SK-N-MC (cell line): Measurements from ENCODE around the gene PER3.

Source experiments
- DNase-seq: peaks from one replicate; pipeline ENCODE4 v3.0.0-alpha.2; 2011; ENCODE audit warnings: low read depth, low spot score
- H3K27ac ChIP-seq: fragments of 200-600 bp; sonication (generic); 2 replicates; pipeline ENCODE4 v1.5.1; 2016; ENCODE audit warnings: mixed run types
- H3K36me3 ChIP-seq: fragments of 200-600 bp; sonication (generic); 2 replicates; pipeline ENCODE4 v1.6.1; 2017; ENCODE audit warnings: antibody characterized with exemption, low read length, mixed read lengths; ENCODE audit not compliant: insufficient read depth
- H3K4me3 ChIP-seq: fragments of 200-600 bp; sonication (generic); 2 replicates; pipeline ENCODE4 v1.5.1; 2016
- H3K9ac ChIP-seq: fragments of 200-600 bp; sonication (generic); 2 replicates; pipeline ENCODE4 v1.8.0; 2017; ENCODE audit warnings: mixed run types, mixed read lengths; ENCODE audit not compliant: insufficient read length
- H3K9me3 ChIP-seq: fragments of 200-600 bp; sonication (generic); 2 replicates; pipeline ENCODE4 v1.6.1; 2017; ENCODE audit warnings: low read depth, mild to moderate bottlenecking, antibody characterized with exemption, low read length, moderate library complexity, mixed read lengths
- EZH2 ChIP-seq: fragments of 200-600 bp; sonication (generic); IDR thresholded peaks from one replicate; pipeline ENCODE4 v1.6.1; 2017; ENCODE audit warnings: antibody characterized with exemption
- FOXP2 ChIP-seq: optimal IDR thresholded peaks from 2 replicates; pipeline ENCODE3; 2011; ENCODE audit warnings: mild to moderate bottlenecking, moderate library complexity; ENCODE audit not compliant: insufficient read depth; ENCODE audit errors: extremely low read length, control extremely low read depth
- POLR2AphosphoS5 ChIP-seq: IDR thresholded peaks from 2 replicates; pipeline ENCODE4 v1.6.1; 2012; ENCODE audit warnings: mild to moderate bottlenecking, low read depth, low read length, borderline replicate concordance

The PER3 gene

DNA sequence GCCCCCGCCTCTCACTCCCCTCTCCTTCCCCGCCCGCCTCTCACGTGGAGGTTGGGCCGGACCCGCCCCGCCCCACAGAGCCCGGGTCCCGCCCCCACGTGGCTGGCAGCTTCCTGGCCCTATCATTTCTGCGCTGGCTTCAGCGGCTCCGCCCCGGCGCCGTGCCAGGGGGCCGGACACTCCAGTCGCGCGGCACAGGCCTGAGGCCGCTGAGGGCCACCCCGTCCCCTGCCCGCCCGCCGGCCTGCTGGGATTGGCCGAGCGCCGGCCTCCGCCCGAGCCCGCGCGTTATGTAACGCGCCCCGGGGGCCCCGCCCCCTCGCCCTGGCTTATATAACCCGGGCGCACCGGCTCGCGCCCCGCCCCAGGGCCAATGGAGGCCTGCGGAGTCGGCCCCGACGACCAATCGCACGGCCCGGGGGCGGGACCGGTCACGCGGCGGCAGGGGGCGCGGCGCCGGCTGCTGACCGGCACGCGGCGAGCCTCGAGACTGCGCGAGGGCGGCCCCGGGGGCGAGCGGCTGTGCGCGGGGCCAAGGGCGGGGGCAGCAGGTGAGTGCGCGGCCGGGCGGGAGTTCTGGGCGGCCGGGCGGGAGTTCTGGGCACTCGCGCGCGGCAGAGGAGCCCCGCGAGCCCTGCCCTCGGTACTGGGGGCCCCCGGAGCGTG lies at the start of gene PER3:
Gene PER3 (plus strand): TSS at position 466 of the 666 bp plus-strand sequence. CDS start 587 bp downstream, outside the sequence.
- H3K27ac ChIP-seq, result no peak within 1 kb of the TSS
- TF ChIP-seq FOXP2 (no peak), EZH2 (no peak), POLR2AphosphoS5 (no peak)
- H3K4me3 ChIP-seq, result peak within 1 kb of the TSS; percentile 80
- H3K9me3 ChIP-seq, result no peaks in the 10 kb centered on the region
- peaks cover 13% of the 10 kb centered on the region; the same call in 1 of the 2 replicates for H3K36me3 ChIP-seq
- peak; percentile 22 for DNase-seq
- peak within 1 kb of the TSS; percentile 63 for H3K9ac ChIP-seq

GRCh38 chr1:7738044-7738443 lies 46.0 kb upstream of the PER3 start:
- Histone ChIP-seq H3K27ac (no peak overlapping the region), H3K4me3 (no peak overlapping the region), H3K9me3 (no peaks in the 10 kb centered on the region), H3K36me3 (no peaks in the 10 kb centered on the region), H3K9ac (no peak overlapping the region)
- TF ChIP-seq EZH2 (no peak), FOXP2 (no peak), POLR2AphosphoS5 (no peak)
- DNase-seq, result no peak

DNA sequence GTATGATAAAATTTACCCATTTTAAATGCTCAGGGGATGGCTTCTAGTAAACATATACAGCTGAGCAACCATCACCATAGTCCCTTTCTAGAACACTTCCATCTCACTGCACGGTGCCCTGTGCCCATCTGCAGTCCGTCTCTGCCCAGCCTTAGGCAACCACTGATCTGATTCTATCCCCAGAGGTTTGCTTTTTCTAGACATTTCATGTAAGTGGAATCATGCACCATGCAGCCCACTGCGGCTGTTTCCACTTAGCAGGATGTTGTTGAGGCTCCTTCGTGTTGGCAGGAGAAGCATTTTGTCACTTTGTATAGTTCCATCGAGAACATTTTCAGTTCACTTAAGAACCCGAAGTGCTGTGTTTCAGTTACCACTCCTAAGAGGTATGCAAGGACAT lies 40.7 kb upstream of the PER3 start:
- no peak for TF ChIP-seq FOXP2
- no peak for TF ChIP-seq EZH2
- no peak for TF ChIP-seq POLR2AphosphoS5
- H3K9me3 ChIP-seq, result no peaks in the 10 kb centered on the region
- no peak overlapping the region for H3K4me3 ChIP-seq
- no peak for DNase-seq
- no peak overlapping the region for H3K9ac ChIP-seq
- H3K36me3 ChIP-seq, result no peaks in the 10 kb centered on the region
- H3K27ac ChIP-seq, result no peak overlapping the region

DNA sequence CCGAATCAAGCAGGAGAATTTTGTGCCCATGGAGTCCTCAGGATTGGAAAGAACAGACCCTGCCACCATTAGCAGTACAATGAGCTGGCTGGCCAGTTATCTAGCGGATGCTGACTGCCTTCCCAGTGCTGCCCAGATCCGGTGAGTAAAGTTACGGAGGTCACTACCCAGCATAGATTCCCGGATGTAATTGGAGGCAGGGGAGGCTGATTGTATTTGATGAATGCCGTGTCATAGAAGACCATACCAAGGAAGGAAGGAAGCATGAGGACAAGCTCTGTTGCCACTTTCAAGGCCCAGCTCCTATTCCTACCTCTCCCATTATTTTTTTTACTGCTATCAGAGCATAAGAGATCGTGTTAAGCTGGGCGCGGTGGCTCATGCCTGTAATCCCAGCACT lies 39.2 kb upstream of the PER3 start:
- no peaks in the 10 kb centered on the region for H3K36me3 ChIP-seq
- H3K9ac ChIP-seq, result no peak overlapping the region
- H3K27ac ChIP-seq, result no peak overlapping the region
- no peak for DNase-seq
- TF ChIP-seq FOXP2 (no peak), POLR2AphosphoS5 (no peak)
- H3K4me3 ChIP-seq, result no peak overlapping the region
- no peaks in the 10 kb centered on the region for H3K9me3 ChIP-seq

DNA sequence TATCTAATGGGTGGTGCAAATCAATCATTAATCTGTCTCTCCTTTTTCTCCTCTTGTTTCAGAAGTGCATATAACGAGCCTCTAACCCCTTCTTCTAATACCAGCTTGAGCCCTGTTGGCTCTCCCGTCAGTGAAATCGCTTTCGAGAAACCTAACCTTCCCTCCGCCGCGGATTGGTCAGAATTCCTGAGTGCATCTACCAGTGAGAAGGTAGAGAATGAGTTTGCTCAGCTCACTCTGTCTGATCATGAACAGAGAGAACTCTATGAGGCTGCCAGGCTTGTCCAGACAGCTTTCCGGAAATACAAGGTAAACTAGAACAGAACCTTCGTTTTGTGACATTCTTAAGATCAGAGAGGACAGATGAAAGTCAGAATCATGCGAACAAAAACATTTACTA lies 38.3 kb upstream of the PER3 start:
- no peak for TF ChIP-seq FOXP2
- no peak for TF ChIP-seq EZH2
- no peak for TF ChIP-seq POLR2AphosphoS5
- DNase-seq, result no peak
- H3K9ac ChIP-seq, result no peak overlapping the region
- H3K36me3 ChIP-seq, result no peaks in the 10 kb centered on the region
- H3K9me3 ChIP-seq, result no peaks in the 10 kb centered on the region
- H3K4me3 ChIP-seq, result no peak overlapping the region
- no peak overlapping the region for H3K27ac ChIP-seq

DNA sequence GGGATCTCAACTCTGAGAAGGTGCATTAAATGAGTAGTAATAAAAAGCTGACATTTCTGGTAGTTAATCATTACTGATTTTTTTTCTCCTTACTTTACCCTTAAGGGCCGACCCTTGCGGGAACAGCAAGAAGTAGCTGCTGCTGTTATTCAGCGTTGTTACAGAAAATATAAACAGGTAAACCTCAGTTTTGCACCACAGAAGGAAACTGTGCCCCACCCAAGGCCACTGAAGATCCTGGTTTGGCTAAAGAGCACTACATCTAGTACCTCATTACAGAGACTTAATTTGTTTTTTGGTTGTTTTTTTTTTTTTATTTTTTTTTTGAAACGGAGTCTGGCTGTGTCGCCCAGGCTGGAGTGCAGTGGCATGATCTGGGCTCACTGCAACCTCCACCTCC lies 36.5 kb upstream of the PER3 start:
- Histone ChIP-seq H3K9ac (no peak overlapping the region), H3K9me3 (no peaks in the 10 kb centered on the region), H3K27ac (no peak overlapping the region), H3K4me3 (no peak overlapping the region), H3K36me3 (no peaks in the 10 kb centered on the region)
- TF ChIP-seq FOXP2 (no peak), EZH2 (no peak), POLR2AphosphoS5 (no peak)
- DNase-seq, result no peak

DNA sequence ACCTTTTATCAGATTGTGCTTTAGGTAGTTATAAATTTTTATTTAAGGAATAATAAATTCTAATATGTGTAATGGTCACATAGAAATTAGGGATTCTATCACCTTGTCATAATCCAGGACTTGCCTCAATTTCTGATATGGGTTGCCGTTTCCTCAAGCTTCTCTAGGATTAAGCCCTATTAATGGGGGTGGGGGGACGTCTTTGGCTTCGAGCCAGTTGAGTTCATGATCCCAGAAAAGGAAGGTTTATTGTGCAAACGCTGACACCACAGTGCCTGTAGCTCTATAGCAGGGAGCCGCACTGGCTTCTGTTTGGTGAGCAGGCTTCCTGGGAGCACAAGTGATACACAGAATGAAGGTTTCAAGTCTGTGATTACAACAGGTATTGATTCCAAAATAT lies 35.0 kb upstream of the PER3 start:
- Histone ChIP-seq H3K4me3 (no peak overlapping the region), H3K36me3 (no peaks in the 10 kb centered on the region), H3K27ac (no peak overlapping the region), H3K9me3 (no peaks in the 10 kb centered on the region), H3K9ac (no peak overlapping the region)
- no peak for DNase-seq
- TF ChIP-seq EZH2 (no peak), POLR2AphosphoS5 (no peak), FOXP2 (no peak)

DNA sequence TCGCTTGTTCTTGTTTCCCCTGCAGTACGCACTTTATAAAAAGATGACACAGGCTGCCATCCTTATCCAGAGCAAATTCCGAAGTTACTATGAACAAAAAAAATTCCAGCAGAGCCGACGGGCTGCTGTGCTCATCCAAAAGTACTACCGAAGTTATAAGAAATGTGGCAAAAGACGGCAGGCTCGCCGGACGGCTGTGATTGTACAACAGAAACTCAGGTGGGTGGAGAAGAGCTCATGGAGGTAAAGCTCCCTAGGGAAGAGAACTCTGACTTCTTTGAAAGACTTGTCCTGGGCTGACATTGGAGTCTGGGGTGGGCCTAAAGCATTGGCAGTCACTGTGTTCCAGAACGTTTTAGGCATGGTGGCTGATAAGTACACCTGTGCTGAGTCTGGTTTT lies 32.9 kb upstream of the PER3 start:
- Histone ChIP-seq H3K9ac (no peak overlapping the region), H3K36me3 (no peaks in the 10 kb centered on the region), H3K4me3 (no peak overlapping the region), H3K27ac (no peak overlapping the region), H3K9me3 (no peaks in the 10 kb centered on the region)
- TF ChIP-seq EZH2 (no peak), FOXP2 (no peak), POLR2AphosphoS5 (no peak)
- no peak for DNase-seq
